ENCODE measurements around the gene TMEM106C.

DNA sequence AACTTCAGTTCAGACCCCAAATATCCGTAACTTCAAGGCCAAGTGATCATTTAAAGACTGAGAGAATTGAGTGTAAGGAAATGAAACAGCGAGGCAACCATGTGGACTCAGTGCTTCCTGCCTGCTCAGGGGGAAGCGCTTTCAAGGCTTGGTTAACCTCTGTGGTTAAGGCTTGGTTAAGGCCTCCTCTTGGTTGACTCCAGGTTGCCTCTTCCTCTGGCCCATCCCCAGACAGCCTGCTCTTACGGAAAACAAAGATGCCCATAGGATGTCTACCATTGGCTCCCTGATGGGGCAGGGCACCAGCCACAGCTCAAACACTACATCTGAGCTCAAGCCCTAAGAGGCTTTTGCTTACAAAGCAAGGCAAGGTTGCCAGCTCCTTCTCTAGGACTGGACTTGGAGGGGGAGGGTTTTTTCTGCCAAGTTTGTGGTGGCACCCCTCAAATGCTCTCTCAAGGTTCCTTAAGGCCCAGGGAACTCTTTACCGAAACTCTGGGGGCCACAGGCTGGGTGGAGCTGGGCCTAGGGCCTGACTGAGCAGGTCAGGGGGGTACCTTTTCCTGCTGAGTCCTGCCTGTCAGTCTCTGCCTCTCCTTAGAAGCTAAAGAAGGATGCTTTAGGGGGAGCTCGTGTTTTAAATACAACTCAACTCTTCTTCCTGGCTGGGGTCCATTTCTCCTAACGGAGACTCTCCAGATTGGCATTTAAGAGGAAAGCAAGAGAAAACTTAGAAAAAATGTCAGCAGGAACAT is 27.1 kb downstream of the TMEM106C start:
- TF ChIP-seq, protein P1, sequence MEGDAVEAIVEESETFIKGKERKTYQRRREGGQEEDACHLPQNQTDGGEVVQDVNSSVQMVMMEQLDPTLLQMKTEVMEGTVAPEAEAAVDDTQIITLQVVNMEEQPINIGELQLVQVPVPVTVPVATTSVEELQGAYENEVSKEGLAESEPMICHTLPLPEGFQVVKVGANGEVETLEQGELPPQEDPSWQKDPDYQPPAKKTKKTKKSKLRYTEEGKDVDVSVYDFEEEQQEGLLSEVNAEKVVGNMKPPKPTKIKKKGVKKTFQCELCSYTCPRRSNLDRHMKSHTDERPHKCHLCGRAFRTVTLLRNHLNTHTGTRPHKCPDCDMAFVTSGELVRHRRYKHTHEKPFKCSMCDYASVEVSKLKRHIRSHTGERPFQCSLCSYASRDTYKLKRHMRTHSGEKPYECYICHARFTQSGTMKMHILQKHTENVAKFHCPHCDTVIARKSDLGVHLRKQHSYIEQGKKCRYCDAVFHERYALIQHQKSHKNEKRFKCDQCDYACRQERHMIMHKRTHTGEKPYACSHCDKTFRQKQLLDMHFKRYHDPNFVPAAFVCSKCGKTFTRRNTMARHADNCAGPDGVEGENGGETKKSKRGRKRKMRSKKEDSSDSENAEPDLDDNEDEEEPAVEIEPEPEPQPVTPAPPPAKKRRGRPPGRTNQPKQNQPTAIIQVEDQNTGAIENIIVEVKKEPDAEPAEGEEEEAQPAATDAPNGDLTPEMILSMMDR (IDR thresholded peaks at IDR 0.05): no peak
- no peak for TF ChIP-seq POLR2AphosphoS5 (IDR thresholded peaks at IDR 0.05)
